ENCODE measurements around the gene DPYD.

DNA sequence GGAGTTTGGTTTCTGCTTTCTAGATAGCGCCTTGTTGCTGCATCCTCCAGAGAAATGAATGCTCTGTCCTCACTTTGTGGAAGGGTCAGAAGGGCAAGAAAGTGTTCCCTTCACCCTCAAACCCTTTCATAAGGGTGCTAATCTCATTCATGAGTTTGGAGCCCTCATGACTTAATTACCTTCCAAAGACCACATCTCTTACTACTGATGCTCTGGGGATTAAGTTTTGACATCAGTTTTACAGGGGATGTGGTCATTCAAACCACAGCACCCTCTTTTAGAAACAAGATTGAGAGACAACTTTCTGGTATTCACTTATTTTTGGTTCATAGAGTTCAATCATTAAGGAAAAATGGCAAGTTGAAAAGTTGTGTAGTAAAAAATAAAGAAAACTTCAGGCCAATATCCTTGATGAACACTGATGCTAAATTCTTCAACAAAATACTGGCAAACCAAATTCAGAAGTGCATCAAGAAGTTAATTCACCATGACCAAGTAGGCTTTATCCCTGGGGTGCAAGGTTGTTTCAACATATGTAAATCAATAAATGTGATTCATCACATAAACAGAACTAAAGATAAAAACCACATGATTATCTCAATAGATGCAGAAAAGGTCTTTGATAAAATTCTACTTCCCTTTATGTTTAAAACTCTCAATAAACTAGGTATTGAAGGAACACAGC lies 757.1 kb downstream of the DPYD start:
- TF ChIP-seq SP1 (CRISPR knock-in tag; conservative IDR thresholded peaks at IDR 0.05) (no peak), CTCF (IDR thresholded peaks at IDR 0.05) (no peak), MXD4 (CRISPR knock-in tag; IDR thresholded peaks at IDR 0.05; ENCODE audit: borderline replicate concordance) (no peak), NR2C2 (CRISPR knock-in tag; IDR thresholded peaks at IDR 0.05) (no peak), NR3C1 (CRISPR knock-in tag; conservative IDR thresholded peaks at IDR 0.05; ENCODE audit: low read depth) (no peak), ZNF121 (CRISPR knock-in tag; IDR thresholded peaks at IDR 0.05) (no peak)

Measured in WTC11 (cell line).